ENCODE measurements around the gene FILIP1L.

DNA sequence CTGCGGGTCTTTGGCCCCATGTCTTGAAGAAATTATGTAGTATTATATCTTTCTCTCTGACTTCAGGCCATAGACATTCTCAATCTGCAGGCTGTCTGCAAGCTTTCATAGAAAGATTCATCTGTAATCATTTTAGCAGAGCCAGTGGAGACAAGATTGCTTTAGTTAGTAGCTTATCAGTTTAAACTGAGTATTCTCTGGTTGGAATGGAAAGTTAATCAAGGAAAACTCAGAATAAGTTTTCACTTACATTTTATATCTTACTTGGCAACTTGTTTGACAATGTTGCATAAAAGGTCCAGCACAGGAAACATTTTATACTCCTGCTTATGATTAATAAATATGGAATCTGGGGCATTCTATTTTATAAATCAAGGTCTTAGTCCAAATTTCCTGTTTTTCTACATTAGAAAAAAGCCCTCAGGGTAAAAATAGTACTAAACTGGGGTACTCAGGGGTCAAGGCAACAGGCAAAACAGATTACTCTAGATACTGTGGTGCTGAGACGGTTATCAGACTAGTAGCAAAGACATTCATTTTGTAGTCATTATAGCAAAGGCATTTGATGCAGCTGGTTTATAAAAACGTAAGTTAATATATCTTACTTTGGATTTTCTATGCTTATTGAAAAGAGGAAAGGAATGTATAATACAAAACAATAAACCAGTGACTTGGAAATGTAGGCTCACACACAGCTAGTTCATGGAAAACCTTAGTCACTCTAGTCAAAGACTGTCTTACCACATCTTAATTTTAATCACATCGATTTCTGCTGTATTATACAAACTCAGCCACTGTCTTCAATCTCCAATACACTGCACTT, 45.2 kb upstream of the FILIP1L start:
- TF ChIP-seq, protein P1, sequence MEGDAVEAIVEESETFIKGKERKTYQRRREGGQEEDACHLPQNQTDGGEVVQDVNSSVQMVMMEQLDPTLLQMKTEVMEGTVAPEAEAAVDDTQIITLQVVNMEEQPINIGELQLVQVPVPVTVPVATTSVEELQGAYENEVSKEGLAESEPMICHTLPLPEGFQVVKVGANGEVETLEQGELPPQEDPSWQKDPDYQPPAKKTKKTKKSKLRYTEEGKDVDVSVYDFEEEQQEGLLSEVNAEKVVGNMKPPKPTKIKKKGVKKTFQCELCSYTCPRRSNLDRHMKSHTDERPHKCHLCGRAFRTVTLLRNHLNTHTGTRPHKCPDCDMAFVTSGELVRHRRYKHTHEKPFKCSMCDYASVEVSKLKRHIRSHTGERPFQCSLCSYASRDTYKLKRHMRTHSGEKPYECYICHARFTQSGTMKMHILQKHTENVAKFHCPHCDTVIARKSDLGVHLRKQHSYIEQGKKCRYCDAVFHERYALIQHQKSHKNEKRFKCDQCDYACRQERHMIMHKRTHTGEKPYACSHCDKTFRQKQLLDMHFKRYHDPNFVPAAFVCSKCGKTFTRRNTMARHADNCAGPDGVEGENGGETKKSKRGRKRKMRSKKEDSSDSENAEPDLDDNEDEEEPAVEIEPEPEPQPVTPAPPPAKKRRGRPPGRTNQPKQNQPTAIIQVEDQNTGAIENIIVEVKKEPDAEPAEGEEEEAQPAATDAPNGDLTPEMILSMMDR (IDR thresholded peaks at IDR 0.05): no peak
- no peak for TF ChIP-seq POLR2A (IDR thresholded peaks at IDR 0.05)

Measured in heart left ventricle (tissue), 13 donors.